A549 treated with DMSO at 1 μM for 4 hours (cell line): ENCODE measurements around the gene CDCA5. TPM values are rescaled to one million over a fixed set of nuclear protein-coding genes. Genes with fewer than 3 reads are reported as not detected.

Source experiments
- total RNA-seq: library from RNA; stranded (reverse); fragments of 200-300 nt; extraction: Qiagen RNA extraction; gene quantifications from 5 replicates; pipeline ENCODE4 v1.2.3, GENCODE V29; 2022; ENCODE audit warnings: low read depth

Gene CDCA5, protein sequence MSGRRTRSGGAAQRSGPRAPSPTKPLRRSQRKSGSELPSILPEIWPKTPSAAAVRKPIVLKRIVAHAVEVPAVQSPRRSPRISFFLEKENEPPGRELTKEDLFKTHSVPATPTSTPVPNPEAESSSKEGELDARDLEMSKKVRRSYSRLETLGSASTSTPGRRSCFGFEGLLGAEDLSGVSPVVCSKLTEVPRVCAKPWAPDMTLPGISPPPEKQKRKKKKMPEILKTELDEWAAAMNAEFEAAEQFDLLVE
- 60.5 to 75.2 TPM (median 71.6 TPM) in 5 replicates for total RNA-seq

GRCh38 chr11:65083834-65084597 lies at the start of gene CDCA5, which contains the start of gene ZFPL1:
TSS of gene CDCA5 (minus strand) at chr11:65084040. CDS start at chr11:65083978, 62 bp downstream.
TSS of gene ZFPL1 (plus strand) at chr11:65084222. CDS start at chr11:65084699, 477 bp downstream.

DNA sequence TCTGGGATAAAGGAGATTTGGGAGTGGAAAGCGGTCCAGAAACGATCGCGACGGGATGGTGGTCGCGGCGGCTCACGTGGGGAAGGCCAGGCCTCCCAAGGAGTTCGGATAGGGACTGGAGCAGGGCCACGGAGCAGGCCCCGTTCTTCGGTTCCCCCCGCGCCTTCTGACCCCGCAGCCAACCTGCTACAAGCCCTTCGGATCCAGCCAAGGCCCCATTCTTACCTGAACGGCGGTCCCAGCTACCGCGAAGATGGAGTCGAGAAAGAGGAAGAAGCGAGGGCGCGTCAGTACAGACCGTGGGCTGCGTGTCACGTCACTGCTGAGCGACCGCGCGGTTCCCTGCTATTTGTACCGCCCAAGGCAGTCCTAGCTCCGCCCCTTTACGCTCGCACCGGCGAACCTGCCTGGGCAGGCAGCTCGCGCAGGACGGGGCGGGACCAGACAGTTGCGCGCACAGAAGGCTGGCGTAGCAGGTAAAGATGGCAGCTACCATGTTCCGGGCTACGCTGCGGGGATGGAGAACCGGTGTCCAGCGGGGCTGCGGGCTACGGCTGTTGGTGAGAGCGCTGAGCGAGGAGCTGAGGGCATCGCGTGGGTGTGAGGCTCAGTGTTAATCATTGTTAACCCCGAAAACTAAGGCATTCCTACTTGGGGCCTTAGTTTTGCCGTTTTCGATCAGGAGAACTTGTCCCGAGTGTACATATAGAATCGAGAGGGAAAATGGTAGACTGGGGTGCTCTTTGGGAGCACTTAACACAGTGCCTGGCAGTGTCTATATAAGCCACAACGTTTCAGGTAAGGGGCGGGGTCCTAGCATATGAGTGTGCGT lies 38.2 kb upstream of the CDCA5 start, which contains the start of the genes FAU and MRPL49:
FAU (minus strand) TSS at position 270 of the 832 bp plus-strand sequence. CDS start 321 bp downstream, outside the sequence.
MRPL49 (plus strand) TSS at position 457 of the 832 bp plus-strand sequence; CDS start at position 483, 26 bp downstream.

DNA sequence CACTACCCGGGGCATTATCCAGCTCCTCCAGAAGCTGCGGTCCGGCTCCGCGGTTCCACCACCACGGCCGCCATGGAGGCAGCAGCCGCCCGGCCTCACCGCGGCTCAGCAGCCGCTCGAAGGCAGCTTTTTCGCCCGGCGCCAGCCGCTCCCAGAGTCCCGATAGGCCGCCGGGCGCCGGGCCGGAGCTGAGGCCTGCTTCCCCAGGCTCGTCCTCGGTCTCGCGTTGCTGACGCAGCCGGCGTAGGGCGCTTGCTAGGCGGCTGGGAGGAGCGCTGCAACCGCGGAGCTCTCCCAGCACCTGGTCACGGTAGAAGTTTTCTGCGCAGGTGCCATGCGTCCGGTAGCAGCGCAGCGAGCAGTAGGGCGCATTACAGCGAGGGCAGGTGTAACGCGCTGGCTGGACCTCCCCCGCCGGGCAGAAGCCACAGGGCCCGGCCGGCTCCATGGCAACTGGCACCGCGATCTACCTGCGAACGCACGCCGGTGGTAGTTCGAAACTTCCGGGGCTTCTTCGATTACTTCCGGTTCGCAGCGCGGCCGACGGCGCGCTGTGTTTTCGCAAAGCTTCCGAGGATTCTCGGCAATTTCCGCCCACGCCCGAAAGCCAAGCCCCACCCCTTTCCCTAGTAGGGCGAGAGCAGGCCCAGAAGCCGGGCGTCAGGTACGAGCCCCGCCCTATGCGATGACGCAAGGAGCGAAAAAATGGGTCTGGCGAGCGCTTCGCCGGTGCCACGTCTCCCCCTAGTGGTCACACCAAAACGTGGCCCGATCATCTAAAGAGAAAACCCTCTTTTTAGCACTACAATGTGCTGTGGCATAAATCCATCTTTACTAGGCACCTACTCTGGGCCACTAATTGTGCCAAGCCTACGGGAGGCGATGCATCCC lies 33.6 kb upstream of the CDCA5 start, which contains the start of gene ZNHIT2:
ZNHIT2 (minus strand) TSS at position 496 of the 891 bp plus-strand sequence; CDS start at position 448, 48 bp downstream.

DNA sequence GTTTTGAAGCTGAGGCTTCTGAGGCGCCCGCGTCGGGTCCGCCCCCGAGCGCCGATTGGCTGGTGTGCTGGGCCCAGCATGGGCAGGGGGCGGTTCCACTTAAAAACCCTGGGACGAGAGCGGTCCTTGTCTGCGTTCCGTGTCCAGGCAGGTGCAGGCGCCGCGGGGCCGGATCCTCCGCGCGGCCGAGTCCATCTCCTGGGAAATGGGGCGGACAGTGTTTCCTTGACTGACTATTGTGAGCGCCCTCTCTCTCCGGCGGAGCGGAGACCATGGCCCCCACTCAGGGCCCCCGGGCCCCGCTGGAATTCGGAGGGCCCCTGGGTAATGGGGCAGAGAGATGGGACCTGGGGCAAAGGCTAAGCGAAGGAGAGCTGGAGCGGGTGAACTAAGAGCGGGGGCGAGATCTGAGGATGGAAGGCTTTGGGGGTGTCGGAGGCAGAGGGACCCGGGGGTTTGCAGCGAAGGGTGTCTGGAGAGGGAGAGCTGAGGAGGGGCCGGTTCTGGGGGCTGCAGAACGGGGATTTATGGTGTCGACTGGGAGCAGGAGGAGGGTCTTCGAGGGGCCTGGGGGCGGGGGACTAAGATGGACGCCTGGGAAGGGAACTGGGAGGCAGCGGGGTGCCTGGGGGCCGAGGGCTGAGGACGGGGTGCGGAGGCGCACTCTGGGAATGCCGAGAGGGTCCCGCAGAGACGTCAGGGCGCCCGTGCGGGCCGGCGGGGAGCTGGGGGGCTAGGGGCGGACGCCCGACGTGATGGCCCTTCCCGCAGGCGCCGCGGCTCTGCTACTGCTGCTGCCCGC lies 28.1 kb upstream of the CDCA5 start, which contains the start of gene TM7SF2:
TM7SF2 (plus strand) TSS at position 129 of the 802 bp plus-strand sequence; CDS start at position 273, 144 bp downstream.

DNA sequence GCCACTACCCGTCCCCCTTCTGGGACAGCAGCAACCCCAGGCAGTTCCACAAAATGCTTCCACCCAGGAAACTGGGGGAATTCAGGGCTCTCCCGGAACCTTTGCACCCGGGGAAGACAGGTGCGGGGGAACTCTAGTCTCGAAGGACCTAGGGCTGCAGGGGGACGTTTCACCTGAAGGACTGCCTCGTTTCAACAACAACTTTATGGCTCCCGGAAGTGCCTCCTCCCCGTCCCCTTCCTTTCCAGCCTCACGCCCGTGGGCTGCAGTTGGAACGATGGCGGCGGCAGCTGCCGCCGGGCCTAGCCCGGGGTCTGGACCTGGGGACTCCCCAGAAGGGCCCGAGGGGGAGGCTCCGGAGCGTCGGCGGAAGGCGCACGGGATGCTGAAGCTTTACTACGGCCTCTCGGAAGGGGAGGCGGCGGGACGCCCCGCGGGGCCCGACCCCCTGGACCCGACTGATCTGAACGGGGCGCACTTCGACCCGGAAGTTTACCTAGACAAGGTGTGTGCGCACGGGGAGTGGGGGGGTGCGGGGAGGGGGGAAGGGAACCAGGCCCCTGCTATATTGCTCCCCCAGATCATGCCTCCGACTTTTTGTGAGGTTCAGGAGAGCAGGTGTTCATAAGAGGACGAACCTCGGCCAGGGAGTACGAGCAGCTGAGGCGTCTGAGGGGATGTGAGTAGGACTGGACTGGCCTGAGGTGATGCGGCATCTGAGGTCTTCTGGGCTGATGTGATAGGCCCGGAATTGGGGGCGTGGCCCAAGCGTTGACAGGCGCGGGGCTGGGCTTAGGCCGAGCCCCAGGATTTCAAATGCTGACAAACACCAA lies 12.3 kb upstream of the CDCA5 start, which contains the start of gene VPS51:
VPS51 (plus strand) TSS at position 241 of the 833 bp plus-strand sequence; CDS start at position 278, 37 bp downstream.

GRCh38 chr11:65058419-65059054 lies 25.3 kb downstream of the CDCA5 start, which contains the start of gene NAALADL1:
TSS of gene NAALADL1 (minus strand) at chr11:65058553. CDS start at chr11:65058521, 32 bp downstream.

GRCh38 chr11:65040847-65041622 lies 42.8 kb downstream of the CDCA5 start, which contains the start of gene SAC3D1:
TSS of gene SAC3D1 (plus strand) at chr11:65041210. CDS start at chr11:65041293, 83 bp downstream.

Other genes starting within 250 kb of the CDCA5 start
- gene CDC42BPG, start 239.4 kb downstream of the CDCA5 start, total RNA-seq = 1.2 to 1.5 TPM (median 1.5 TPM) in 5 replicates
- gene EHD1, start 205.4 kb downstream of the CDCA5 start, total RNA-seq = 129 to 169 TPM (median 139 TPM) in 5 replicates
- gene ATG2A, start 166.8 kb downstream of the CDCA5 start, total RNA-seq = 16.9 to 25.7 TPM (median 23.3 TPM) in 5 replicates
- gene PPP2R5B, start 159.4 kb downstream of the CDCA5 start, total RNA-seq = 3.7 to 7.1 TPM (median 5.4 TPM) in 5 replicates
- not detected in 5 replicates for gene GPHA2, start 148.1 kb downstream of the CDCA5 start, total RNA-seq
- not detected in 5 replicates for gene MAJIN, start 111.9 kb downstream of the CDCA5 start, total RNA-seq
- 0.87 to 1.4 TPM (median 1.1 TPM) in 5 replicates for gene BATF2, start 87.1 kb downstream of the CDCA5 start, total RNA-seq
- 165 to 187 TPM (median 173 TPM) in 5 replicates for gene ARL2, start 69.9 kb downstream of the CDCA5 start, total RNA-seq
- gene SNX15, start 56.6 kb downstream of the CDCA5 start, total RNA-seq = 22.2 to 25.0 TPM (median 23.3 TPM) in 5 replicates
- gene SAC3D1, start 42.8 kb downstream of the CDCA5 start, total RNA-seq = 41.8 to 56.5 TPM (median 48.8 TPM) in 5 replicates
- gene NAALADL1, start 25.5 kb downstream of the CDCA5 start, total RNA-seq = not detected in 5 replicates
- gene ZFPL1, start 182 bp upstream of the CDCA5 start, total RNA-seq = 28.5 to 35.4 TPM (median 33.5 TPM) in 5 replicates
- 51.6 to 68.1 TPM (median 56.0 TPM) in 5 replicates for gene VPS51, start 12.2 kb upstream of the CDCA5 start, total RNA-seq
- 4.6 to 9.0 TPM (median 6.1 TPM) in 5 replicates for gene TM7SF2, start 27.8 kb upstream of the CDCA5 start, total RNA-seq
- 13.2 to 23.0 TPM (median 20.9 TPM) in 5 replicates for gene ZNHIT2, start 33.7 kb upstream of the CDCA5 start, total RNA-seq
- 836 to 988 TPM (median 969 TPM) in 5 replicates for gene FAU, start 38.1 kb upstream of the CDCA5 start, total RNA-seq
- gene MRPL49, start 38.3 kb upstream of the CDCA5 start, total RNA-seq = 76.2 to 80.9 TPM (median 77.4 TPM) in 5 replicates
- gene SYVN1, start 50.5 kb upstream of the CDCA5 start, total RNA-seq = 31.0 to 44.6 TPM (median 42.1 TPM) in 5 replicates
- not detected in 5 replicates for gene SPDYC, start 86.2 kb upstream of the CDCA5 start, total RNA-seq
- gene CAPN1, start 97.9 kb upstream of the CDCA5 start, total RNA-seq = 96.7 to 116 TPM (median 104 TPM) in 5 replicates
- 14.1 to 19.3 TPM (median 15.7 TPM) in 5 replicates for gene POLA2, start 177.9 kb upstream of the CDCA5 start, total RNA-seq
- 14.5 to 16.5 TPM (median 14.8 TPM) in 5 replicates for gene CDC42EP2, start 230.8 kb upstream of the CDCA5 start, total RNA-seq
- gene DPF2, start 249.8 kb upstream of the CDCA5 start, total RNA-seq = 39.6 to 46.0 TPM (median 41.1 TPM) in 5 replicates